ENCODE data around the gene TMEM244. TPM values are rescaled to one million over a fixed set of nuclear protein-coding genes. Genes with fewer than 3 reads are reported as not detected.
"Not testable (repeated sequence)": the region's sequence is repeated elsewhere in the genome, so short reads cannot be mapped to it uniquely, and the experiment has no call there.

The TMEM244 gene
- total and polyA plus RNA-seq, 9 donors: not detected

DNA sequence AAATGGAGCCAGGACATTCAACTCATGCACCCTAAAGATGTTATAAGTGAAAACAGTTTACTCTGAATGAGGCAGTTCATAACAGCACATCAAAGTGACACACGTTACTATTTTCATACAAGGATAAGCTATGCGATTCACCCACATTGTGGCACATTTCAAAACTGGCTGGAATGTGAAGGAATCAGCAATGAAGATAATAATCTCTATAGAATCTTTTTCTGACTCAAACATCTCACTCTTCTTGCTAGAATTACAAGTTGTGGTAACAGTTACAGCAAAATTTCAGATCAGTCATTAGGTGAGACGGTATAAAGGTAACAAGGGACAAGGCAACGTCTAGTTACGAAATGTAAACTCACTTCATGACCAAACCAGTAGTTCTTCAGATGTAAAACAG lies 17.5 kb downstream of the TMEM244 start:
- no peak overlapping the region for H3K27ac ChIP-seq
- WGBS, 3 donors: 83 to 90% (median 90%) methylated on average over 5 of the region's 5 CpGs
- no peak for DNase-seq
- H3K4me3 ChIP-seq: no peak overlapping the region
- no peaks in the 10 kb centered on the region for H3K9me3 ChIP-seq
- no peaks in the 10 kb centered on the region for H3K36me3 ChIP-seq
- H3K4me1 ChIP-seq (ENCODE audit: insufficient read depth): no peaks in the 10 kb centered on the region
- intact Hi-C loops (cut with DNase I): no loop called here
- TF ChIP-seq EP300 (IDR thresholded peaks at IDR 0.05): no peak
- no peak for TF ChIP-seq POLR2A (IDR thresholded peaks at IDR 0.05)
- TF ChIP-seq CTCF (IDR thresholded peaks at IDR 0.05): no peak
- no peaks in the 10 kb centered on the region for H3K27me3 ChIP-seq

- no peak for DNase-seq
- intact Hi-C loops (cut with DNase I): no loop called here
Observed at GRCh38 chr6:129842881-129843409, 18.2 kb downstream of the TMEM244 start.

GRCh38 chr6:129842137-129842536 lies 19.0 kb downstream of the TMEM244 start:
- H3K27me3 ChIP-seq: no peaks in the 10 kb centered on the region
- TF ChIP-seq CTCF (IDR thresholded peaks at IDR 0.05) (no peak), POLR2A (IDR thresholded peaks at IDR 0.05) (no peak), EP300 (IDR thresholded peaks at IDR 0.05) (no peak)
- intact Hi-C loops (cut with DNase I): no loop called here
- H3K36me3 ChIP-seq: no peaks in the 10 kb centered on the region
- no peak overlapping the region for H3K4me3 ChIP-seq
- H3K9me3 ChIP-seq: no peaks in the 10 kb centered on the region
- no peaks in the 10 kb centered on the region for H3K4me1 ChIP-seq (ENCODE audit: insufficient read depth)
- 46 to 86% (median 81%) methylated on average over 1 of the region's 1 CpG for WGBS, 3 donors
- H3K27ac ChIP-seq: no peak overlapping the region
- no peak for DNase-seq

More at GRCh38 chr6:129842881-129843409, 18.2 kb downstream of the TMEM244 start:
- Histone ChIP-seq H3K9me3 (no peaks in the 10 kb centered on the region), H3K27me3 (no peaks in the 10 kb centered on the region), H3K4me3 (no peak overlapping the region), H3K27ac (no peak overlapping the region), H3K36me3 (no peaks in the 10 kb centered on the region), H3K4me1 (ENCODE audit: insufficient read depth) (no peaks in the 10 kb centered on the region)
- TF ChIP-seq POLR2A (IDR thresholded peaks at IDR 0.05) (no peak), CTCF (IDR thresholded peaks at IDR 0.05) (no peak), EP300 (IDR thresholded peaks at IDR 0.05) (no peak)

GRCh38 chr6:129839562-129839961 lies 21.6 kb downstream of the TMEM244 start:
- intact Hi-C loops (cut with DNase I); H3K36me3 ChIP-seq; DNase-seq; H3K4me1 ChIP-seq (ENCODE audit: insufficient read depth); H3K27me3 ChIP-seq; H3K9me3 ChIP-seq; H3K27ac ChIP-seq; H3K4me3 ChIP-seq: not testable (repeated sequence)
- 37 to 88% (median 52%) methylated on average over 1 of the region's 1 CpG for WGBS, 3 donors

DNA sequence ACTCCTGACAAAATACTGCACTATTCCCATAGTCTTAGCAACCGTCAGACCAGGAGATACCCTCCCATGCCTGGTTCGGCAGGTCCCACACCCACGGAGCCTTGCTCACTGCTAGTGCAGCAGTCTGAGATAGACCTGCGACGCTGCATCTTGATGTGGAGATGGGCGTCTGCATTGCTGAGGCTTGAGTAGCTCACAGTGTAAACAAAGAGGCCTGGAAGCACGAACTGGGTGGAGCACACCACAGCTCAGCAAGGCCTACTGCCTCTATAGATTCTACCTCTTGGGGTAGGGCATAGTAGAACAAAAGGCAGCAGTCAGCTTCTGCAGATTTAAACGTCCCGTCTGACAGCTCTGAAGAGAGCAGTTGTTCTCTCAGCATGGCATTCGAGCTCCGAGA lies 25.4 kb downstream of the TMEM244 start:
- Histone ChIP-seq H3K36me3 (no peaks in the 10 kb centered on the region), H3K4me3 (no peak overlapping the region), H3K9me3 (no peaks in the 10 kb centered on the region), H3K4me1 (ENCODE audit: insufficient read depth) (no peaks in the 10 kb centered on the region), H3K27ac (no peak overlapping the region), H3K27me3 (no peaks in the 10 kb centered on the region)
- intact Hi-C loops (cut with DNase I): no loop called here
- no peak for DNase-seq
- TF ChIP-seq EP300 (IDR thresholded peaks at IDR 0.05) (no peak), POLR2A (IDR thresholded peaks at IDR 0.05) (no peak), CTCF (IDR thresholded peaks at IDR 0.05) (no peak)
- 84 to 90% (median 85%) methylated on average over 11 of the region's 11 CpGs for WGBS, 3 donors

All from ovary (tissue), 9 donors.